Psoas muscle (tissue), 8 donors: Measurements from ENCODE around the gene RAI1. TPM values are rescaled to one million over a fixed set of nuclear protein-coding genes. Genes with fewer than 3 reads are reported as not detected.

ENCODE experiments used
- ATAC-seq, 4 donors: fragments of 200-7000 bp; cut with Tn5 transposase; one replicate each; pipeline ENCODE4 v1.9.1; 2020; ENCODE audit warnings: moderate library complexity in 3 of 4, mild to moderate bottlenecking in 2 of 4
- DNase-seq, 2 donors: peaks; one replicate each; pipeline ENCODE4 v3.0.0-alpha.2; 2020
- H3K27ac ChIP-seq: fragments of 200-600 bp; one replicate; pipeline ENCODE4 v1.8.0; 2022
- H3K27me3 ChIP-seq, 3 donors: fragments of 200-600 bp in 1 of 3; one replicate each; pipeline versions ENCODE4 v1.6.1 to v1.8.0; 2013 to 2022; ENCODE audit warnings: low read length in 2 of 3, mild to moderate bottlenecking in 2 of 3, moderate library complexity in 1 of 3; ENCODE audit not compliant: insufficient read depth in 3 of 3
- H3K36me3 ChIP-seq, 2 donors: fragments of 200-600 bp in 1 of 2; one replicate each; pipeline versions ENCODE4 v1.6.1 to v1.8.0; 2013 to 2022; ENCODE audit warnings: low read depth in 1 of 2, mild to moderate bottlenecking in 1 of 2, moderate library complexity in 1 of 2; ENCODE audit not compliant: insufficient read depth in 1 of 2
- H3K4me1 ChIP-seq: fragments of 200-600 bp; one replicate; pipeline ENCODE4 v1.8.0; 2022
- H3K4me3 ChIP-seq: fragments of 200-600 bp; one replicate; pipeline ENCODE4 v1.8.0; 2022; ENCODE audit warnings: mild to moderate bottlenecking
- H3K9me3 ChIP-seq: fragments of 200-600 bp; one replicate; pipeline ENCODE4 v1.8.0; 2022
- WGBS, 3 donors: extraction: QIAGEN DNeasy Blood & Tissue Kit; methylation state at CpG; one replicate each; pipeline versions ENCODE4 v1.1.6 to v1.1.7; 2013; 5-methylcytosine and 5-hydroxymethylcytosine counted together
- intact Hi-C, 2 donors: fragments of 100-400 bp; cut with DNase I; formaldehyde crosslinking; loops; one replicate each; pipeline versions ENCODE4 v1.11.0 to v1.14.2; 2022
- polyA plus RNA-seq, 3 donors: library from polyadenylated mRNA; stranded (reverse); fragments of 200-250 nt; gene quantifications; one replicate each; pipeline ENCODE4 v1.2.3, GENCODE V29; 2013
- total RNA-seq, 4 donors: library from RNA; stranded (reverse); fragmentation: NEBNext Ultra II Directional in 2 of 4; extraction: Animal tissue kit (Norgen Biotek cat#: 25700) in 2 of 4; gene quantifications; one replicate each; pipeline versions ENCODE4 v1.2.1 to v1.2.4, GENCODE V29; 2021 to 2023
- TF ChIP-seq, protein P1 (sequence below): fragments of 200-600 bp; IDR thresholded peaks from one replicate; pipeline ENCODE4 v1.8.0; 2022; ENCODE audit warnings: antibody characterized with exemption
- donor health status: healthy with polysubstance abuse.
- donor health status: DM: no; HTN: no; CAD: no; lungs with moderate emphysema.
- donor health status: Bipolar disorder and iron deficiency.
- donor health status: healthy.
- donor health status: DM: yes; HTN: yes; CAD: no.
- donor health status: DM: no; HTN: no; CAD: no.
- donor health status: DM: no; HTN: no; CAD: no.
- donor health status: DM: yes; HTN: yes; CAD: no.

RAI1 gene
- total and polyA plus RNA-seq, 7 donors: 4.0 to 9.0 (median 7.1) TPM

GRCh38 chr17:17671369-17672129, 9.7 kb upstream of the RAI1 start:
- DNase-seq (peak in 1 of 2 donors; percentile 34), ATAC-seq (peak; percentile 67 to 82 (median 78))
- intact Hi-C loops: no loop called here

GRCh38 chr17:17672453-17673368, 8.5 kb upstream of the RAI1 start:
- H3K27ac ChIP-seq: no peak overlapping the region
- intact Hi-C loops: no loop called here
- 86% methylated on average over 7 of the region's 7 CpGs for WGBS, 3 donors

More at GRCh38 chr17:17671369-17672129, 9.7 kb upstream of the RAI1 start:
- Histone ChIP-seq H3K9me3 (no peaks in the 10 kb centered on the region), H3K4me3 (no peak overlapping the region), H3K36me3 (no peaks in the 10 kb centered on the region), H3K27me3 (no peaks in the 10 kb centered on the region), H3K27ac (no peak overlapping the region), H3K4me1 (peaks cover 9% of the 10 kb centered on the region)
- 62 to 64% (median 62%) methylated on average over 10 of the region's 10 CpGs for WGBS, 3 donors
- TF ChIP-seq, protein P1, sequence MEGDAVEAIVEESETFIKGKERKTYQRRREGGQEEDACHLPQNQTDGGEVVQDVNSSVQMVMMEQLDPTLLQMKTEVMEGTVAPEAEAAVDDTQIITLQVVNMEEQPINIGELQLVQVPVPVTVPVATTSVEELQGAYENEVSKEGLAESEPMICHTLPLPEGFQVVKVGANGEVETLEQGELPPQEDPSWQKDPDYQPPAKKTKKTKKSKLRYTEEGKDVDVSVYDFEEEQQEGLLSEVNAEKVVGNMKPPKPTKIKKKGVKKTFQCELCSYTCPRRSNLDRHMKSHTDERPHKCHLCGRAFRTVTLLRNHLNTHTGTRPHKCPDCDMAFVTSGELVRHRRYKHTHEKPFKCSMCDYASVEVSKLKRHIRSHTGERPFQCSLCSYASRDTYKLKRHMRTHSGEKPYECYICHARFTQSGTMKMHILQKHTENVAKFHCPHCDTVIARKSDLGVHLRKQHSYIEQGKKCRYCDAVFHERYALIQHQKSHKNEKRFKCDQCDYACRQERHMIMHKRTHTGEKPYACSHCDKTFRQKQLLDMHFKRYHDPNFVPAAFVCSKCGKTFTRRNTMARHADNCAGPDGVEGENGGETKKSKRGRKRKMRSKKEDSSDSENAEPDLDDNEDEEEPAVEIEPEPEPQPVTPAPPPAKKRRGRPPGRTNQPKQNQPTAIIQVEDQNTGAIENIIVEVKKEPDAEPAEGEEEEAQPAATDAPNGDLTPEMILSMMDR: no peak

DNA sequence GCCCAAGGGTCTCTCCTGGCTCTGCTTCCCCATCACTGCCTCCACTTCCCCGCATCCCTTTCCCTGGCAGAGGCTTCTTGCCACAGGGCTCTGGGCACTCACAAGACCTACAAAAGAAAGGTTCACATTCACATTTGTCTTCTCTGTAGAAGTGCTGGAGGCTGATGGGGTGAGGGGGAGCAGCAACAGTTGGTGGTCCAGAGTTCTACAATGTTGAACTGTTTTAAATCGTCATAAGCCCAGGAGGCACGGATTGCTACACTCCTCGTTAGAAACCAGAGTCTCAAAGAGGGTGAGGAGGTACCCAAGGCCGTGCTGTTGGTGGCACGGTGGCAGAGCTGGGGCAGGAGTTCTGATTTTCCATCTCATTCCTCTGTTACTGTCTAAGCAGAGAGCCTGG, 5.8 kb upstream of the RAI1 start:
- Histone ChIP-seq H3K9me3 (no peaks in the 10 kb centered on the region), H3K36me3 (no peaks in the 10 kb centered on the region), H3K4me3 (no peak overlapping the region), H3K27me3 (no peaks in the 10 kb centered on the region), H3K4me1 (peaks cover 9% of the 10 kb centered on the region), H3K27ac (no peak overlapping the region)
- intact Hi-C loops: loop anchor here in 1 of 2 donors (5.0 kb wide), 1 partner anchor 187 kb away; no protein-coding TSS in a partner anchor
- DNase-seq: peak in 1 of 2 donors; percentile 21
- 85 to 88% (median 87%) methylated on average over 6 of the region's 6 CpGs for WGBS, 3 donors
- no peak for ATAC-seq
- TF ChIP-seq, protein P1: no peak

More at GRCh38 chr17:17672453-17673368, 8.5 kb upstream of the RAI1 start:
- no peaks in the 10 kb centered on the region for H3K36me3 ChIP-seq
- H3K4me3 ChIP-seq: no peak overlapping the region
- TF ChIP-seq, protein P1: no peak
- H3K27me3 ChIP-seq: no peaks in the 10 kb centered on the region
- H3K9me3 ChIP-seq: no peaks in the 10 kb centered on the region
- H3K4me1 ChIP-seq: peaks cover 9% of the 10 kb centered on the region
- ATAC-seq: no peak
- DNase-seq: peak in 1 of 2 donors; percentile 15

- ATAC-seq: no peak
- H3K27me3 ChIP-seq: no peaks in the 10 kb centered on the region
- no peak overlapping the region for H3K4me3 ChIP-seq
- H3K36me3 ChIP-seq: no peaks in the 10 kb centered on the region
- TF ChIP-seq, protein P1: no peak
- H3K27ac ChIP-seq: no peak overlapping the region
- 64 to 67% (median 66%) methylated on average over 11 of the region's 11 CpGs for WGBS, 3 donors
- DNase-seq: peak in 1 of 2 donors; percentile 10
- no peaks in the 10 kb centered on the region for H3K9me3 ChIP-seq
- intact Hi-C loops: loop anchor here in 1 of 2 donors (5.0 kb wide), 1 partner anchor 186 kb away; no protein-coding TSS in a partner anchor
- H3K4me1 ChIP-seq: peaks cover 9% of the 10 kb centered on the region
Measured at GRCh38 chr17:17675925-17676534, 5.2 kb upstream of the RAI1 start.
